Measurements from ENCODE around the gene SLC39A11.

SLC39A11 gene

GRCh38 chr17:72861811-72862210 is 230.7 kb downstream of the SLC39A11 start:
- TF ChIP-seq PAX5 (IDR thresholded peaks at IDR 0.05; ENCODE audit: insufficient read depth, low read length, severe bottlenecking) (no peak), POU2F2 (IDR thresholded peaks at IDR 0.05; ENCODE audit: low read depth, low read length) (no peak), TAF1 (IDR thresholded peaks at IDR 0.05; ENCODE audit: low read depth, low read length) (no peak), SPI1 (IDR thresholded peaks at IDR 0.05; ENCODE audit: low read depth, low read length) (no peak), POLR2A (IDR thresholded peaks at IDR 0.05; ENCODE audit: low read depth, low read length) (no peak), POLR2AphosphoS5 (IDR thresholded peaks at IDR 0.05; ENCODE audit: low read depth, low read length) (no peak)
- DNase-seq (ENCODE audit: insufficient read length, low spot score), result no peak
- FAIRE-seq, result no peak

GRCh38 chr17:72860778-72861177 is 231.7 kb downstream of the SLC39A11 start:
- TF ChIP-seq TAF1 (IDR thresholded peaks at IDR 0.05; ENCODE audit: low read depth, low read length), result no peak
- no peak for TF ChIP-seq POLR2AphosphoS5 (IDR thresholded peaks at IDR 0.05; ENCODE audit: low read depth, low read length)
- no peak for TF ChIP-seq POLR2A (IDR thresholded peaks at IDR 0.05; ENCODE audit: low read depth, low read length)
- no peak for TF ChIP-seq POU2F2 (IDR thresholded peaks at IDR 0.05; ENCODE audit: low read depth, low read length)
- no peak for TF ChIP-seq SPI1 (IDR thresholded peaks at IDR 0.05; ENCODE audit: low read depth, low read length)
- TF ChIP-seq PAX5 (IDR thresholded peaks at IDR 0.05; ENCODE audit: insufficient read depth, low read length, severe bottlenecking), result no peak
- DNase-seq (ENCODE audit: insufficient read length, low spot score) (no peak), FAIRE-seq (no peak)

- DNase-seq (ENCODE audit: insufficient read length, low spot score), result no peak
- no peak for FAIRE-seq
- TF ChIP-seq POLR2AphosphoS5 (IDR thresholded peaks at IDR 0.05; ENCODE audit: low read depth, low read length), result no peak
- TF ChIP-seq POU2F2 (IDR thresholded peaks at IDR 0.05; ENCODE audit: low read depth, low read length), result no peak
- TF ChIP-seq TAF1 (IDR thresholded peaks at IDR 0.05; ENCODE audit: low read depth, low read length), result no peak
- TF ChIP-seq POLR2A (IDR thresholded peaks at IDR 0.05; ENCODE audit: low read depth, low read length), result no peak
- TF ChIP-seq PAX5 (IDR thresholded peaks at IDR 0.05; ENCODE audit: insufficient read depth, low read length, severe bottlenecking), result no peak
- TF ChIP-seq SPI1 (IDR thresholded peaks at IDR 0.05; ENCODE audit: low read depth, low read length), result no peak
Observed at GRCh38 chr17:72858826-72859495, 233.5 kb downstream of the SLC39A11 start.

GRCh38 chr17:72853440-72854415 is 238.8 kb downstream of the SLC39A11 start:
- no peak for DNase-seq (ENCODE audit: insufficient read length, low spot score)
- FAIRE-seq, result no peak

GRCh38 chr17:72852277-72852938 is 240.1 kb downstream of the SLC39A11 start:
- FAIRE-seq (no peak), DNase-seq (ENCODE audit: insufficient read length, low spot score) (no peak)
- no peak for TF ChIP-seq PAX5 (IDR thresholded peaks at IDR 0.05; ENCODE audit: insufficient read depth, low read length, severe bottlenecking)
- TF ChIP-seq POLR2AphosphoS5 (IDR thresholded peaks at IDR 0.05; ENCODE audit: low read depth, low read length), result no peak
- no peak for TF ChIP-seq TAF1 (IDR thresholded peaks at IDR 0.05; ENCODE audit: low read depth, low read length)
- no peak for TF ChIP-seq POLR2A (IDR thresholded peaks at IDR 0.05; ENCODE audit: low read depth, low read length)
- no peak for TF ChIP-seq SPI1 (IDR thresholded peaks at IDR 0.05; ENCODE audit: low read depth, low read length)

More at GRCh38 chr17:72853440-72854415, 238.8 kb downstream of the SLC39A11 start:
- no peak for TF ChIP-seq POLR2AphosphoS5 (IDR thresholded peaks at IDR 0.05; ENCODE audit: low read depth, low read length)
- no peak for TF ChIP-seq POU2F2 (IDR thresholded peaks at IDR 0.05; ENCODE audit: low read depth, low read length)
- no peak for TF ChIP-seq SPI1 (IDR thresholded peaks at IDR 0.05; ENCODE audit: low read depth, low read length)
- TF ChIP-seq TAF1 (IDR thresholded peaks at IDR 0.05; ENCODE audit: low read depth, low read length), result no peak
- no peak for TF ChIP-seq POLR2A (IDR thresholded peaks at IDR 0.05; ENCODE audit: low read depth, low read length)
- no peak for TF ChIP-seq PAX5 (IDR thresholded peaks at IDR 0.05; ENCODE audit: insufficient read depth, low read length, severe bottlenecking)

GRCh38 chr17:72850410-72851118 is 241.9 kb downstream of the SLC39A11 start:
- DNase-seq (ENCODE audit: insufficient read length, low spot score), result no peak
- no peak for TF ChIP-seq SPI1 (IDR thresholded peaks at IDR 0.05; ENCODE audit: low read depth, low read length)
- no peak for TF ChIP-seq PAX5 (IDR thresholded peaks at IDR 0.05; ENCODE audit: insufficient read depth, low read length, severe bottlenecking)
- TF ChIP-seq POLR2AphosphoS5 (IDR thresholded peaks at IDR 0.05; ENCODE audit: low read depth, low read length), result no peak
- TF ChIP-seq POU2F2 (IDR thresholded peaks at IDR 0.05; ENCODE audit: low read depth, low read length), result no peak
- TF ChIP-seq POLR2A (IDR thresholded peaks at IDR 0.05; ENCODE audit: low read depth, low read length), result no peak
- TF ChIP-seq TAF1 (IDR thresholded peaks at IDR 0.05; ENCODE audit: low read depth, low read length), result no peak
- no peak for FAIRE-seq

- no peak for FAIRE-seq
- TF ChIP-seq PAX5 (IDR thresholded peaks at IDR 0.05; ENCODE audit: insufficient read depth, low read length, severe bottlenecking) (no peak), SPI1 (IDR thresholded peaks at IDR 0.05; ENCODE audit: low read depth, low read length) (no peak), POU2F2 (IDR thresholded peaks at IDR 0.05; ENCODE audit: low read depth, low read length) (no peak), POLR2A (IDR thresholded peaks at IDR 0.05; ENCODE audit: low read depth, low read length) (no peak), POLR2AphosphoS5 (IDR thresholded peaks at IDR 0.05; ENCODE audit: low read depth, low read length) (no peak), TAF1 (IDR thresholded peaks at IDR 0.05; ENCODE audit: low read depth, low read length) (no peak)
- DNase-seq (ENCODE audit: insufficient read length, low spot score), result no peak
Observed at GRCh38 chr17:72846399-72846798, 246.1 kb downstream of the SLC39A11 start.

GRCh38 chr17:72843591-72843990 is 248.9 kb downstream of the SLC39A11 start:
- TF ChIP-seq POU2F2 (IDR thresholded peaks at IDR 0.05; ENCODE audit: low read depth, low read length), result no peak
- TF ChIP-seq TAF1 (IDR thresholded peaks at IDR 0.05; ENCODE audit: low read depth, low read length), result no peak
- TF ChIP-seq PAX5 (IDR thresholded peaks at IDR 0.05; ENCODE audit: insufficient read depth, low read length, severe bottlenecking), result no peak
- TF ChIP-seq POLR2A (IDR thresholded peaks at IDR 0.05; ENCODE audit: low read depth, low read length), result no peak
- TF ChIP-seq POLR2AphosphoS5 (IDR thresholded peaks at IDR 0.05; ENCODE audit: low read depth, low read length), result no peak
- no peak for TF ChIP-seq SPI1 (IDR thresholded peaks at IDR 0.05; ENCODE audit: low read depth, low read length)
- DNase-seq (ENCODE audit: insufficient read length, low spot score) (no peak), FAIRE-seq (no peak)

Data from GM12891 (cell line).